Liver (tissue), 9 donors: ENCODE results near the gene SCAMP5. TPM values are rescaled to one million over a fixed set of nuclear protein-coding genes. Genes with fewer than 3 reads are reported as not detected.

Experiments used
- DNase-seq: peaks from one replicate; pipeline ENCODE4 v3.0.0-alpha.2; 2017; ENCODE audit warnings: low spot score
- H3K27ac ChIP-seq, 2 donors: one replicate each; pipeline ENCODE4 v1.7.0; 2013; ENCODE audit warnings: inconsistent platforms in 2 of 2, low read length in 2 of 2, control low read depth in 1 of 2, low read depth in 1 of 2, mild to moderate bottlenecking in 1 of 2
- H3K27me3 ChIP-seq, 4 donors: one replicate each; pipeline versions ENCODE4 v1.6.1 to v1.7.0; 2013; ENCODE audit warnings: low read length in 3 of 4, inconsistent platforms in 1 of 4, mild to moderate bottlenecking in 1 of 4, moderate library complexity in 1 of 4; ENCODE audit not compliant: control insufficient read depth in 4 of 4, insufficient read depth in 4 of 4
- H3K36me3 ChIP-seq, 4 donors: one replicate each; pipeline versions ENCODE4 v1.6.1 to v1.7.0; 2013; ENCODE audit warnings: low read length in 3 of 4, mild to moderate bottlenecking in 3 of 4, low read depth in 1 of 4, moderate library complexity in 1 of 4; ENCODE audit not compliant: control insufficient read depth in 4 of 4, insufficient read depth in 3 of 4
- H3K4me1 ChIP-seq, 4 donors: one replicate each; pipeline versions ENCODE4 v1.6.1 to v1.7.0; 2013; ENCODE audit warnings: low read length in 3 of 4, mild to moderate bottlenecking in 3 of 4, moderate library complexity in 1 of 4; ENCODE audit not compliant: control insufficient read depth in 4 of 4, insufficient read depth in 4 of 4
- H3K4me3 ChIP-seq, 3 donors: one replicate each; pipeline versions ENCODE4 v1.6.1 to v1.7.0; 2013; ENCODE audit warnings: low read length in 3 of 3, control low read depth in 1 of 3, low read depth in 1 of 3, mild to moderate bottlenecking in 1 of 3
- H3K9ac ChIP-seq, 2 donors: one replicate each; pipeline ENCODE4 v1.7.0; 2013; ENCODE audit warnings: low read length in 2 of 2, mild to moderate bottlenecking in 2 of 2, moderate library complexity in 2 of 2, control low read depth in 1 of 2, low read depth in 1 of 2
- H3K9me3 ChIP-seq, 4 donors: one replicate each; pipeline versions ENCODE4 v1.6.1 to v1.7.0; 2013; ENCODE audit warnings: low read length in 3 of 4; ENCODE audit not compliant: control insufficient read depth in 4 of 4
- FOXA1 ChIP-seq: IDR thresholded peaks from 2 replicates; pipeline ENCODE4 v1.6.1; 2016; ENCODE audit warnings: antibody characterized with exemption
- FOXA2 ChIP-seq: IDR thresholded peaks from 2 replicates; pipeline ENCODE4 v1.6.1; 2016; ENCODE audit warnings: antibody characterized with exemption
- GABPA ChIP-seq, 2 donors: IDR thresholded peaks in 1 of 2; conservative IDR thresholded peaks in 1 of 2; 2 replicates each; pipeline ENCODE4 v1.6.1; 2016; ENCODE audit warnings: antibody characterized with exemption in 2 of 2, mild to moderate bottlenecking in 1 of 2, moderate library complexity in 1 of 2
- HNF4A ChIP-seq, 2 donors: conservative IDR thresholded peaks; 2 replicates each; pipeline ENCODE4 v1.6.1; 2016; ENCODE audit warnings: antibody characterized with exemption in 2 of 2, mild to moderate bottlenecking in 2 of 2
- JUND ChIP-seq, 2 donors: IDR thresholded peaks; 2 replicates each; pipeline ENCODE4 v1.6.1; 2016; ENCODE audit warnings: antibody characterized with exemption in 2 of 2
- NR2F2 ChIP-seq: IDR thresholded peaks from 2 replicates; pipeline ENCODE4 v1.6.1; 2016; ENCODE audit warnings: antibody characterized with exemption
- RXRA ChIP-seq, 2 donors: IDR thresholded peaks; 2 replicates each; pipeline ENCODE4 v1.6.1; 2017 to 2018; ENCODE audit warnings: antibody characterized with exemption in 2 of 2, mild to moderate bottlenecking in 1 of 2
- SP1 ChIP-seq: IDR thresholded peaks from 2 replicates; pipeline ENCODE4 v1.6.1; 2018; ENCODE audit warnings: antibody characterized with exemption, mild to moderate bottlenecking
- TAF1 ChIP-seq: conservative IDR thresholded peaks from 2 replicates; pipeline ENCODE4 v1.6.1; 2016; ENCODE audit warnings: antibody characterized with exemption, mild to moderate bottlenecking
- YY1 ChIP-seq: IDR thresholded peaks from 2 replicates; pipeline ENCODE4 v1.6.1; 2016; ENCODE audit warnings: antibody characterized with exemption, mild to moderate bottlenecking
- polyA plus RNA-seq, 2 donors: library from polyadenylated mRNA; stranded (reverse) in 1 of 2; unstranded in 1 of 2; fragments of 200-250 nt in 1 of 2; fragments of >200 nt in 1 of 2; fragmentation: Nextera tagmentation in 1 of 2; extraction: Ambion mirVana in 1 of 2; gene quantifications; one replicate each; pipeline versions ENCODE4 v1.2.1 to v1.2.3, GENCODE V29; 2013 to 2015
- total RNA-seq, 2 donors: library from RNA; depleted of rRNA; stranded (reverse); fragments of >200 nt; gene quantifications; one replicate each; pipeline ENCODE4 v1.2.3, GENCODE V29; 2014
- TF ChIP-seq, protein P1 (sequence below): IDR thresholded peaks from 2 replicates; pipeline ENCODE4 v1.6.1; 2016; ENCODE audit warnings: antibody characterized with exemption, mild to moderate bottlenecking
- TF ChIP-seq, protein P2 (sequence below): IDR thresholded peaks from 2 replicates; pipeline ENCODE4 v1.6.1; 2016; ENCODE audit warnings: antibody characterized with exemption
- TF ChIP-seq, protein P3 (sequence below): fragments of 150-350 bp; IDR thresholded peaks from 2 replicates; pipeline ENCODE4 v1.5.1; 2017; ENCODE audit warnings: improper control_type of control experiment, low read depth, low read length; ENCODE audit not compliant: missing input control
- TF ChIP-seq, protein P4 (sequence below): IDR thresholded peaks from 2 replicates; pipeline ENCODE4 v1.6.1; 2016; ENCODE audit warnings: antibody characterized with exemption
- donor health status: healthy.
- donor health status: healthy.
- donor health status: healthy.
- donor health status: healthy.
- donor health status: healthy.

SCAMP5 gene
- total and polyA plus RNA-seq, 4 donors: 0.50 to 7.5 (median 5.7) TPM

DNA sequence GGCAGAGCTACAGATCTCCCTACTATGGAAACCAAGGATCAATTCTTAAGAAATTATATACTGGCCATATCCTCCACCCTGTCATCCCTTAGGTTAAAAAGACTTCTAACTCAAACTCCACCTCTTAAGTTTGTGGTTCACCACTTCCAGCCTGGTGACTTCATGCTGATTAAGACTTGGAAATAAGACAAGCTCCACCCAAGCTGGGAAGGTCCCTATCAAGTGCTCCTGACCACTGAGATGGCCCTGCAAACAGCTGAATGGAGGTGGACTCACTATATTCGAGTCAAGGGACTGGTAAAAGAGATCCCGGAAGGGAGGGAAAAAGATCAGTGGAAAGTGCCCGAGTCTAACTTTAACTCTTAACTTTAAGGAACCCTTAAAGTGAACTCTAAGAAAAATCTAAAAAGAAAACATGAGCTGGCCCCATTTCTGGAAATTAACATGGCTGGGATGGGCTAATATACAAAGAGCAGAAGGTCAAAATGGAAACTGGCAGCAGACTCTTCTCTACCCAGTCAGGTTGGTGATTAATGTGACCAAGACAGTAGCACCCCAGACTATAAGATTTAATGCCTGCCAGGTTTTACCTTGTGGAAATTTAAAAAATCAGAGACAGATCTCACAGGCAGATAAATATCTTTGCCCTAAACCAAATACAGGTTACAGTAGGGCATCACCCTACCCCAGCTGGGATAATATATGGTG, 71.9 kb downstream of the SCAMP5 start (continued):
- TF ChIP-seq, protein P1, sequence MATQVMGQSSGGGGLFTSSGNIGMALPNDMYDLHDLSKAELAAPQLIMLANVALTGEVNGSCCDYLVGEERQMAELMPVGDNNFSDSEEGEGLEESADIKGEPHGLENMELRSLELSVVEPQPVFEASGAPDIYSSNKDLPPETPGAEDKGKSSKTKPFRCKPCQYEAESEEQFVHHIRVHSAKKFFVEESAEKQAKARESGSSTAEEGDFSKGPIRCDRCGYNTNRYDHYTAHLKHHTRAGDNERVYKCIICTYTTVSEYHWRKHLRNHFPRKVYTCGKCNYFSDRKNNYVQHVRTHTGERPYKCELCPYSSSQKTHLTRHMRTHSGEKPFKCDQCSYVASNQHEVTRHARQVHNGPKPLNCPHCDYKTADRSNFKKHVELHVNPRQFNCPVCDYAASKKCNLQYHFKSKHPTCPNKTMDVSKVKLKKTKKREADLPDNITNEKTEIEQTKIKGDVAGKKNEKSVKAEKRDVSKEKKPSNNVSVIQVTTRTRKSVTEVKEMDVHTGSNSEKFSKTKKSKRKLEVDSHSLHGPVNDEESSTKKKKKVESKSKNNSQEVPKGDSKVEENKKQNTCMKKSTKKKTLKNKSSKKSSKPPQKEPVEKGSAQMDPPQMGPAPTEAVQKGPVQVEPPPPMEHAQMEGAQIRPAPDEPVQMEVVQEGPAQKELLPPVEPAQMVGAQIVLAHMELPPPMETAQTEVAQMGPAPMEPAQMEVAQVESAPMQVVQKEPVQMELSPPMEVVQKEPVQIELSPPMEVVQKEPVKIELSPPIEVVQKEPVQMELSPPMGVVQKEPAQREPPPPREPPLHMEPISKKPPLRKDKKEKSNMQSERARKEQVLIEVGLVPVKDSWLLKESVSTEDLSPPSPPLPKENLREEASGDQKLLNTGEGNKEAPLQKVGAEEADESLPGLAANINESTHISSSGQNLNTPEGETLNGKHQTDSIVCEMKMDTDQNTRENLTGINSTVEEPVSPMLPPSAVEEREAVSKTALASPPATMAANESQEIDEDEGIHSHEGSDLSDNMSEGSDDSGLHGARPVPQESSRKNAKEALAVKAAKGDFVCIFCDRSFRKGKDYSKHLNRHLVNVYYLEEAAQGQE: no peak
- TF ChIP-seq HNF4A (conservative IDR thresholded peaks at IDR 0.05) (no peak), NR2F2 (no peak)

DNA sequence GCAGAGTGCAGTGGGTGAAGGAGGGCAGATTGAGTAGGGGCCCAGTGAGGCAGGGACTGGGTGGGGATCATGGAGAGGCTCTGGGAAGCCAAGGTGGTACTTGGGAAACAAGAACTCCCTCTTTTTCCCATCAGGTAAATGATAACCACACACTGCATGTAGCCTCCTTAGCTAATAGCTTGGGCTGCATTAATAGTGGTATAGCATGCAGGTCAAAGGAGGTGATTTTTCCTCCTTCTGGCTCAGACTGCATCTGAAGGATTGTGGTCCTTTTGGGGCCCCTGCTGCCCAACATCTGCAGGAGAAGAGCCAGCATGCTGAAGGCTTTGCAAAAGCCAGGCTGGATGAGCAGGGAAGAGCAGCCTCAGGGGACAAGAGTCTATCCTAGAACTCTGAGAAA, 73.4 kb downstream of the SCAMP5 start:
- Histone ChIP-seq H3K27me3 (no peaks in the 10 kb centered on the region), H3K9ac (no peak overlapping the region), H3K4me1 (no peaks in the 10 kb centered on the region), H3K4me3 (no peak overlapping the region), H3K36me3 (no peaks in the 10 kb centered on the region), H3K9me3 (no peaks in the 10 kb centered on the region), H3K27ac (no peak overlapping the region)
- no peak for DNase-seq
- TF ChIP-seq, protein P2, sequence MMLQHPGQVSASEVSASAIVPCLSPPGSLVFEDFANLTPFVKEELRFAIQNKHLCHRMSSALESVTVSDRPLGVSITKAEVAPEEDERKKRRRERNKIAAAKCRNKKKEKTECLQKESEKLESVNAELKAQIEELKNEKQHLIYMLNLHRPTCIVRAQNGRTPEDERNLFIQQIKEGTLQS: no peak
- TF ChIP-seq JUND (IDR thresholded peaks at IDR 0.05) (no peak), NR2F2 (no peak), FOXA2 (no peak), RXRA (IDR thresholded peaks at IDR 0.05) (no peak), FOXA1 (no peak), TAF1 (no peak), HNF4A (conservative IDR thresholded peaks at IDR 0.05) (no peak), SP1 (no peak), GABPA (IDR thresholded peaks at IDR 0.05 in 1 of 2, conservative IDR thresholded peaks at IDR 0.05 in 1 of 2) (no peak), YY1 (no peak)
- TF ChIP-seq, protein P3, sequence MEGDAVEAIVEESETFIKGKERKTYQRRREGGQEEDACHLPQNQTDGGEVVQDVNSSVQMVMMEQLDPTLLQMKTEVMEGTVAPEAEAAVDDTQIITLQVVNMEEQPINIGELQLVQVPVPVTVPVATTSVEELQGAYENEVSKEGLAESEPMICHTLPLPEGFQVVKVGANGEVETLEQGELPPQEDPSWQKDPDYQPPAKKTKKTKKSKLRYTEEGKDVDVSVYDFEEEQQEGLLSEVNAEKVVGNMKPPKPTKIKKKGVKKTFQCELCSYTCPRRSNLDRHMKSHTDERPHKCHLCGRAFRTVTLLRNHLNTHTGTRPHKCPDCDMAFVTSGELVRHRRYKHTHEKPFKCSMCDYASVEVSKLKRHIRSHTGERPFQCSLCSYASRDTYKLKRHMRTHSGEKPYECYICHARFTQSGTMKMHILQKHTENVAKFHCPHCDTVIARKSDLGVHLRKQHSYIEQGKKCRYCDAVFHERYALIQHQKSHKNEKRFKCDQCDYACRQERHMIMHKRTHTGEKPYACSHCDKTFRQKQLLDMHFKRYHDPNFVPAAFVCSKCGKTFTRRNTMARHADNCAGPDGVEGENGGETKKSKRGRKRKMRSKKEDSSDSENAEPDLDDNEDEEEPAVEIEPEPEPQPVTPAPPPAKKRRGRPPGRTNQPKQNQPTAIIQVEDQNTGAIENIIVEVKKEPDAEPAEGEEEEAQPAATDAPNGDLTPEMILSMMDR: no peak
- TF ChIP-seq, protein P4, sequence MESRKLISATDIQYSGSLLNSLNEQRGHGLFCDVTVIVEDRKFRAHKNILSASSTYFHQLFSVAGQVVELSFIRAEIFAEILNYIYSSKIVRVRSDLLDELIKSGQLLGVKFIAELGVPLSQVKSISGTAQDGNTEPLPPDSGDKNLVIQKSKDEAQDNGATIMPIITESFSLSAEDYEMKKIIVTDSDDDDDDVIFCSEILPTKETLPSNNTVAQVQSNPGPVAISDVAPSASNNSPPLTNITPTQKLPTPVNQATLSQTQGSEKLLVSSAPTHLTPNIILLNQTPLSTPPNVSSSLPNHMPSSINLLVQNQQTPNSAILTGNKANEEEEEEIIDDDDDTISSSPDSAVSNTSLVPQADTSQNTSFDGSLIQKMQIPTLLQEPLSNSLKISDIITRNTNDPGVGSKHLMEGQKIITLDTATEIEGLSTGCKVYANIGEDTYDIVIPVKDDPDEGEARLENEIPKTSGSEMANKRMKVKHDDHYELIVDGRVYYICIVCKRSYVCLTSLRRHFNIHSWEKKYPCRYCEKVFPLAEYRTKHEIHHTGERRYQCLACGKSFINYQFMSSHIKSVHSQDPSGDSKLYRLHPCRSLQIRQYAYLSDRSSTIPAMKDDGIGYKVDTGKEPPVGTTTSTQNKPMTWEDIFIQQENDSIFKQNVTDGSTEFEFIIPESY: no peak
